Fibroblast of skin of scalp (primary cell): ENCODE measurements around the gene RBM14.
"Not testable (repeated sequence)": the region's sequence is repeated elsewhere in the genome, so short reads cannot be mapped to it uniquely, and the experiment has no call there.

Experiments used
- DNase-seq: peaks from one replicate; pipeline ENCODE4 v3.0.0-alpha.2; 2013

The RBM14 gene

DNA sequence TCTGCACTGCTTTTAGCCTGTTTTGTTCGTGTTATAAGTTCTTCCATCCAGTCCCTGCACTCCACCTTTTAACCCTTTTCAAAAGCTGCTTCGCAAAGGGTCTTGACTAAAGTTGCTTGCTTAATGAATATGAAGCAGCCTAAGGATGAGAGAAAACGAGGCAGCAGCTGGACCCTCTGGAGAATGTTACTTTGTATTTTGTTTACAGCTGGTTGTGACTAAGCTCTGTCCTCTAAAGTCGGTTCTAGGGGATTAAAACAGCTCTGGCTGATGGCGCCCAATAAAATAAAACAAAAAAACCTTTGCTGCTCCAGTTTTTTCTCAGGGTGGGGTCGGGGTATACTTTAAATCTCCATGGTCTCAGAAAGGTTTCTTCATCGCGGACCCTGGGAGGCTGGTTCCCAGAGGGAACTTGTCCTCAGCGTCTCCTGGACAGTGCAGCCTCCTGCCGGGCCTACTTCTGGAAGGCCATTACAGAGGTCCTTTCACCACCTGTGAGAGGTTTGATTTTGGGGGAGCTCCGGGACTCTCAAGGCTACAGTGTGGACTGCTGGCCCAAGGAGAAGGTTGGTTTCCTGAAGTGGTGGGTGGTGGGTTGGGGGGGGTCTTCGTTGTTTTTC, 21.2 kb downstream of the RBM14 start:
- DNase-seq: no peak

DNA sequence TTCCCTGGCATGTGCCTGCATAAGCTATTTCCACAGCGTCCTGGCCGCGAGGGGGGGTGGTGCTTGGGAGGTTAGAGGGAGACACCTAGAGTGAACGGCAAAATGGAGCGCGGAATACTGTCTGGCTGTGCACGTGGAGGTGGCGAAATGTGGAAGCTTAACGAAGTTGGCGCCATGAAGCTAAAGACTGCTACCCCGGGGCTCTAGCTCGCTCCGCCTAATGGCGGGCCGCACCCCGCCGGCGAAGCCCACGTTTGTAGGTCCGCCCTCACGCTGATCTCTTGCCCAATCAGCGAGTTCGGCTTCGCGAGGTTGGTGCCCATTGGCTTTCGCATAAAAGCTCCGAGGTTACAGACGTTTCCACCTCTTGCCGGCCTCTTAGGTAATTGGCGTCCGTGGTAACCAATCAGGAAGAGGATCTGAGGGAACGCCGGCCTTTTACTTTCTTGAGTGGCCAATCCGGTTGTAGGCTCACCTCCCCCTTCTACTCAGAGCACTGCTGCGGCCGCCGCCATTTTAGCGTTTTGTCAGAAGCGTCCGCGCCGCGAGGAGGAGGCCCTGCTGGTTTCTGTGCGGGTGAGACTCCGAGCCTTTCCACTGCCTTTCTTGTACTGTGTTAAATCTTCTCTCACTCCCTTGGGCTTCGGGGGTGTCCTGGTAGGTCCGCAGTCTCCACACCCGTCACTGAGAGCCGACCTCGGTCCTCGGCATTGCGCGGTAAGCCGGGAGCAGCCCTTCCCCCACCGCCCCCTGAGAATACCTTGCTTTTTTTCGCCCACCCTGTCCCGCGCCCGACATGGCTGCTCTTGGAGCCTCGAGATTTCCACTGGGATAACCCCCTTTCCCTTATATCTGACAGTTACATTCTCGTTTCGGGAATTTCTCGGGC, 22.0 kb downstream of the RBM14 start, which contains the start of gene RBM4:
TSS of gene RBM4 (plus strand) at position 527 of the 889 bp plus-strand sequence. CDS start 1,009 bp downstream, outside the sequence.
- DNase-seq: peak; percentile 100

DNA sequence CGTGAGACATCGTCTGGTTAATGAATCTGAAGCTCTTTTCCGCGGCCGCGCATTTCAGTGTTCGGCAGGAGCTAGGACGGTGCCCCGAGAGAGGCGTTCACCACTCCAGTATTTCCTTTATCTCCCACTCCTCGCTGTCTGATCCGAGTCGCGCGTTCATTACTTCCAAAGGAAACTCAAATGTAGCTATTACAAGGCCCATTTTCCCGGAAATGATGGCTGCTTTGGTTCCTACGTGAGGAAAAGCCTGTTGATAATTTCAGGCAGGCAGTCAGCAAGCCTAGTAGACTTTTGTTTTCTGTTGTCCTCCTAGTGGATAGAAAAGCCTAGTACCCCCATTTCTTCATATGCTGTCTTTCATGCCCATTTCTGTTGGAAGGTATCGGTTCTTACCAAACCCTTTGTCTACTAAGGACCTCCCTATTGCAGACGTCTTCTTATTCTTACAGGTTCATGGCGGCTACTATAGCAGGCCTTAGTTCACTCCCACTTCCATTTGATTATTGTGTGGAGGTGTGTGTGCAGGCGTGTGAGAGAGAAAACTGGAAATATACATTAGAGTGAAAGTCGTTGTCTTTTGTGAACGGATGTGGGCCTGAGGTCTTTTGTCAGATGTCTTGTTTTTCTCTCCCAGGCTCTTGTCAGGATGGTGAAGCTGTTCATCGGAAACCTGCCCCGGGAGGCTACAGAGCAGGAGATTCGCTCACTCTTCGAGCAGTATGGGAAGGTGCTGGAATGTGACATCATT, 22.8 kb downstream of the RBM14 start:
- peak; percentile 43 for DNase-seq

DNA sequence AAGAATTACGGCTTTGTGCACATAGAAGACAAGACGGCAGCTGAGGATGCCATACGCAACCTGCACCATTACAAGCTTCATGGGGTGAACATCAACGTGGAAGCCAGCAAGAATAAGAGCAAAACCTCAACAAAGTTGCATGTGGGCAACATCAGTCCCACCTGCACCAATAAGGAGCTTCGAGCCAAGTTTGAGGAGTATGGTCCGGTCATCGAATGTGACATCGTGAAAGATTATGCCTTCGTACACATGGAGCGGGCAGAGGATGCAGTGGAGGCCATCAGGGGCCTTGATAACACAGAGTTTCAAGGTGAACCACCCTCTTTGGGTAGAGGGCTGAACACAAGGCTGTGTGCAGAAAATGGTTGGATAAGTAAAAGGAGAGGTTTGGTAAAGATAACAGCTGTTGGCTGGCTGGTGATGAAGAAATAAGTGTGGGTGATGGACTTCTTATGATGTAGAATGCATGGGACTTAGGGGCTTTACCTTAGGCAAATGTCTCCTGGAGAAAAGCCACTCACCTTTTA, 23.4 kb downstream of the RBM14 start:
- DNase-seq: not testable (repeated sequence)

DNA sequence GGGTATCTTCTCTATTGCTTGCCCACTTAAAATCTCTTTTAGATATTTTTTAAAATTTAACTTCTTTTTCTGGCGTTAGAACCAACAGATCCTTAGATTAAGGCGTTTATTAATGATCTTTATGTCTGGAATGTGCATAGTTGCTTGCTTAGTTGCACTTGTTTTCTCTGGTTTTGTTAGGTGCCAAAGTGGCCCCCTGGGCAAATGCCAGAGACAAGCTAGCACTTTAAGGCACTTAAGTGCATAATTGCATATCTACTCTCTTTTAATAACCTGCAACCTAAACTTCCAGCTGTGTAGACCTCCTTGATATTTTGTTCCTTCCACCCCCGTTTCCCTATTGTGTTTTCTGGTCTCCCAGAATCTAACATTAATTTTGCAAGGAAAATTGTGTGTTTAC, 25.4 kb downstream of the RBM14 start:
- DNase-seq: peak; percentile 36

DNA sequence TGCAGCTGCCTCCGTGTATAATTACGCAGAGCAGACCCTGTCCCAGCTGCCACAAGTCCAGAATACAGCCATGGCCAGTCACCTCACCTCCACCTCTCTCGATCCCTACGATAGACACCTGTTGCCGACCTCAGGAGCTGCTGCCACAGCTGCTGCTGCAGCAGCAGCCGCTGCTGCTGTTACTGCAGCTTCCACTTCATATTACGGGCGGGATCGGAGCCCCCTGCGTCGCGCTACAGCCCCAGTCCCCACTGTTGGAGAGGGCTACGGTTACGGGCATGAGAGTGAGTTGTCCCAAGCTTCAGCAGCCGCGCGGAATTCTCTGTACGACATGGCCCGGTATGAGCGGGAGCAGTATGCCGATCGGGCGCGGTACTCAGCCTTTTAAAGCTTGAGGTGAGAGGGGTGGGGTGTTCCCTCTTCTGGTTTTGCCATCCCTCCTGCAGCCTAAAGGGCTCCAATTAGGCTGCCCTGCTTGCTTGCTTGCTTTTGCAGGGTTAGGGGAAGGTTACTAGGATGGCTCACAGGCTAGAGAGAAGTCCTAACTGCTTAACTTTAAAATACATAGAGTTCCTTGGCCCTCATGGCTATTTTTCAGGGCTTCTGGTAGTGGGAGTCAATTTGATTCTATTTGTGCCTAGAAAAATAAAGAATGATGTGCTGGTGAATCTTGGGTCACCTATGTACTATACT, 27.5 kb downstream of the RBM14 start:
- DNase-seq: no peak

DNA sequence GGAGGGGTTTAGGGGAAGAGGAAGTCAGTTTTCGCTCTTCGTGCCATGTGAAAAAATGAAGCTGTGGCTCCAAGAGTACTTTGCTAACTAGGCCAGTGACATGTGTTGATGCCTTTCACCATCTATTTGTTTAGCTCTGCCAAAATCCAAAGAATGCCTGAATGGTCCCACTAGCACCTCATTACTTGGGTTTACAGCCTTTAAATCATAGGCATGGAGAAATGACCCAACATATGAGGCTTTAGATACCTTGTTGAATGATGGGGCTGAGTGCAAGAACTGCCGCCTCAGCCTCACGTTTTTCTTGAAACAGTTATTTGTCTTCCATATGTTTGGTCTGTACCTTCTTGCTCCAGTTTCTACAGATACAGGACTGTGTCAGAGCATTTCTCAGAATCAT, 30.4 kb downstream of the RBM14 start:
- no peak for DNase-seq

DNA sequence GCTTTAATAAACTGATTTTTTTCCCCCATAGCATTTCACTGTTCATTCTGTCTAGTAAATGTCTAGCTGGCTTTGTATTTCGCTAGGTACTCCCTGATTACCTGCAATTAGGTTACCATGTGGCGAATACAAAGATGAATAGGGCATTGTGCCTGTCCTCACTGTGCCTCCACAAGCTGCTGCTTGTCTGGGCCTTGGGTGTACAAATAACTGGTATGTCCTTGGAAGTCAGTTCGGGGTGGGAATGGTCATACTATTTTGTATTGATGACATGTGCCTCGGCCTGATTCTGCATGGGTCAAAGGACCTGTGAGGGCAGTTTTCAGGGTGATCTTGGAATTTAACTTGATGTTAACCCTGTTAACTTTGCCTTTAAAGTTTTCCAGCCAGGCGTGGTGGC, 33.5 kb downstream of the RBM14 start:
- DNase-seq: no peak

DNA sequence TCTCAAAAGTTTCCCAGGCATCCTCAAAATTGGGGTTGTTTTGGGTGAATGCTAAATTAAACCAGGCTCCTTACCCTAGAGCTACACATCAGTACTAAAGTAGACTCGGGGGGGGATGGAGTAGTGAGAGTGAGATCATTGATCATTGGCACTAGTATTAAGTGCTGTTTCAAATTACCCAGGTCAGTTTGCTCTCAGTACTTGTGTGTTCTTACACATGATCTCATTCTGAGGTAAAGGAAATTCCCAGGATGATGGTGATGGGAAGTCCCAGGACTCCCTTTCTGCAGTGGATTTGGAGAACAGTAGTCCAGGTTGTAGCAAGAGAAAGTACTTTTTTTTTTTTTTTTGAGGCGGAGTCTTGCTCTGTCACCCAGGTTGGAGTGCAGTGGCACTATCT, 34.6 kb downstream of the RBM14 start:
- no peak for DNase-seq

DNA sequence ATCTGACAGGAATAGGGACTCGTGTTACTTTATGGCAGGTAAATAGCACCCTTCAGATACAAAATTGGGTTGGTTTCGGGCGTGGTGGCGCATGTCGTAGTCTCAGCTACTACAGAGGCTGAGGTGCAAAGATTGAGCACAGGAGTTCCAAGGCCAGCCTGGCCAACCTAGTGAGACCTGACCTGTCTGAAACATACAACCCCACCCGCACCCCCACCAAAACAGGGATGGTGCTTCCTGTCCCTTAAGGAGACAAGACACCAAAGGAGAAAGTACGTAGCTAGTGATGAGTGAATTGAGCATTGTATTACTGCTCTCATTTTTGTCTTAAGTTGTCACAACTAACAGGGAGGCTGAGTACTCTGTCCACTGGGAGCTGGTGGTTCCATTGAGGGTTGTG, 36.2 kb downstream of the RBM14 start:
- no peak for DNase-seq

DNA sequence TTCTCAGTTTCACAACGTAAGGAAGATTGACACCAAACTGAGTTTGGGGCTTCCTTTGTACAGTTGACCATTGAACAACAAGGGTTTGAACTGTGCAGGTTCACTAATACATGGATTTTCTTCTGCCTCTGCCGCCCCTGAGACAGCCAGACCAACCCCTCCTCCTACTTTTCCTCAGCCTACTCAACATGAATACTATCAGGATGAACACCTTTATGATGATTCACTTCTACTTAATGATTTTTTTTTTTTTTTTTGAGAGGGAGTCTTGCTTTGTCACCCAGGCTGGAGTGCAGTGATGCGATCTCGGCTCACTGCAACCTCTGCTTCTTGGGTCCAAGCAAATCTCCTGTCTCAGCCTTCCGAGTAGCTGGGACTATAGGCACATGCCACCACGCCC, 36.7 kb downstream of the RBM14 start:
- DNase-seq: no peak

DNA sequence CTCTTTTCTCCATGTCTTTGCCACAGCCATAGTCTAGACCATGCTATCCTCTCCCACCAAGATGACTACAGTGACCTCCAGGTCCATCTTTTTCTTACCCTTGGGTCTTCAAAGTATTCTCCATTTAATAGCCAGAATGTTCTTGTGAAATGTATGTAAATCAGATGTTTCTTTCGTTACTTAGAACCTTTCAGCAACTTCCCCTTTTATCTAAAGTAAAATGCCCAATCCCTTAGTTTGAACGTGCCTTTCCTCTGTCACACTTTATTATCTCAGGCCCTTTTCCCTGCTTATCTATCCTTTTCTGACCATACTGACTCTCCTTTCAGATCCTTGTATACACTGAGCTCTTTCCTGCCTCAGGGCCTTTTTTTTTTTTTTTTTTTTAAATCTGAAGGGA, 43.3 kb downstream of the RBM14 start:
- DNase-seq: no peak

DNA sequence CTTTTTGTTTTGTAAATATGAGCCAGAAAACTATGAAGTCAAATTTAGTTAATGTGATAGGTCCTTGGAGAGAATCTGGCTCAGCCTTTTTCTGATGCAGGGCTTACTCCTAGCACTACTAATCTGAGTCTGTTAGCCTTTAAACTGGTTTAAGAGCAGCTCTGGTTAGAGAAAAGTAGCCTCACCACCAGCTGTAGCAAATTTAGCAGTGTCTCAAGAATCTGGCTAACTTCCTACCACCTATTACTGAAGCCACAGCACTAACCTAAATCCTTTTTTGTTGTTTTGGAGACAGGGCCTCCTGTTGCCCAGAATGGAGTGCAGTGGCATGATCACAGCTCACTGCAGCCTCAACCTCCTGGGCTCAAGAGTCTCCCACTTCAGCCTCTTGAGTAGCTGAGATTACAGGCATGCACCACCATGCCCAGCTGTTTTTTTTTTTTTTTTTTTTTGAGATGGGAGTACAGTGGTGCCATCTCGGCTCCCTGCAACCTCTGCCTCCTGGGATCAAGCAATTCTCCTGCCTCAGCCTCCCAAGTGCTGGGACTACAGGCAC, 47.4 kb downstream of the RBM14 start:
- no peak for DNase-seq

DNA sequence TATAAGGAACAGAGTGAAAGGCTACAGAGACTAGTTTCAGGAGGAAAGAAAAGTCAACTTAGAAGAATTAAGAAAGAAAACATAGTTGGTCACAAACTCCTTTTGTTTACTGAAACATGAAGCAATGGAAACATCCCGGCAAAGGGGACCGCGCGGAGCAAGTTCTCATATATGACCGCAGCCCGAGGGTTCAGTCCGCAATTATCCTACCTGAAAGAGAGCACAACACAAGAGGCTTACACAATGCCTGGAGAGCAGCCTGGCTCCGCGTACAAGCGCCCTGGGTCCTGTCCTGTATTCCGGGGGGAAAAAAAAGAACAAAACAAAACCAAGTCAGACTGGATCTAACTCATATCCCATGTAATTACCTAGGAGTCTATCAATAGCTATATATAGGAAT, 48.9 kb downstream of the RBM14 start:
- no peak for DNase-seq

DNA sequence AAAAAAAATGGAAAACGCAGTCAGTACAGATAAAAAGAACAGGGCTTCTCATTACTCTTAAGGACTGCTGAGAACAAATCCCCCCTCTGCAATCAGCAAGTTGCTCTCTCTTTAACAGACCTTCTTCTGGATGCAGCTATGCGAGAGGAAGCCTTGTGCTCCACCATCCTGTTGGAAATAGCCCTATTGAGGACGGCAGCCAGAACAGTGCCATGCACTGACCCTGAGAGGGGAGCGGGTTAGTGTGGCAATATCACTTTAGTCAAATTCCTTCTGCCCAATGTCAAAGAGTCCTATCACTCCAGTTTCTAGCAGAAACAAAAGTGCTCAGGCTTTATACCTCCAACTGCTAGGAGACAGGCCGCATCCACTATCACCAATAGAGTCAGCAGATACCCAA, 54.4 kb downstream of the RBM14 start:
- no peak for DNase-seq

DNA sequence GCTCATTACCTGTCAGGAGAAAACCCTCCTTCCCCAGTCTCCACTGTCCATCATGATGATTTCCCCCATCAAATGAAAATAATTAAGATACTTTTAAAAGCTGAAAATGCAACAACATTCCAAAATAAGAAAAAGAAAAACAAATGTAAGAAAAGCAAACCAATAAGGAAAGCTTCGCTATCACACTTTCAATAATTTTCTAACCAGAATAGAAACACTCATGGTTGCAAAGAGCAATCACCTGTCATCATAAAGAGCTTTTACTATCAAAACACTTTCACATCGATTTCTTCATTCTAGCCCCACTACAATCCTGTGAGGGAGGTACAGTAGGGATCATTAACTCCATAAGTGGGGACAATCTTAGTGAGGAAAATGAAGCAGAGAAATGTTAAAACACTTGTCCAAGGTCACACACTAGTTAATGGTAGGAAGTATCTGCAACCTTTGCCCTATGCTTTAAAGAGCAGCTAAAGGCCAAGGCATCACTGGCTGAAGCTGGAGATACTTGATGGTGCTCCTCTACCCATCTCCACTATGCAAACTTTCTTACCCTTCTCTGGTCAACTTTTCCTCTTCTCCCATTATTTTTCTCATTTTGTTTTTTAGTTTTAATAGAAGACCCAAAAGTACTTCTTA, 58.7 kb downstream of the RBM14 start:
- DNase-seq: no peak

DNA sequence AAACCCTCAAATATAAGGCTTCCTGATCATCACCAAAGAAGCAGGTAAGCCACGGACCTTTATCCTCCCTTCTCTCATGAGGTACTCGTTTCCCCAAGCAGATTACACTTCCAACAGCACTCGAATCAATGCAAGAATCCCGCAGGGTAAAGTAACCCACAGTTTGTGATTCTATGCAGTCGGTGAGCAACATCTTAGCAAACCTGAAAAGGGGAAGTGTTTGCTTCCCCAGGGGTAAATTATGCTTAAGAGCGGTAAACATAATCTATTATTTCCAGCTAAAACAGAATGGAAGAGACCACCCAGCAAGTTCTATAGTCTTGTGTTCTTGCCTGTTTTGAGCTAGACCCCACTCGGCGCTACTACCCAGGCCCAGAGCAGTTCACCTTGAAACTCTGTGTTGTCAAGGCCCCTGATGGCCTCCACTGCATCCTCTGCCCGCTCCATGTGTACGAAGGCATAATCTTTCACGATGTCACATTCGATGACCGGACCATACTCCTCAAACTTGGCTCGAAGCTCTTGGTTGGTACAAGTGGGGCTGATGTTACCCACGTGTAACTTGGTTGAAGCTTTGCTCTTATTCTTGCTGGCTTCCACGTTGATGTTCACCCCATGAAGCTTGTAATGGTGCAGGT, 60.0 kb downstream of the RBM14 start:
- no peak for DNase-seq
